ENCODE results near the gene LRP3.

DNA sequence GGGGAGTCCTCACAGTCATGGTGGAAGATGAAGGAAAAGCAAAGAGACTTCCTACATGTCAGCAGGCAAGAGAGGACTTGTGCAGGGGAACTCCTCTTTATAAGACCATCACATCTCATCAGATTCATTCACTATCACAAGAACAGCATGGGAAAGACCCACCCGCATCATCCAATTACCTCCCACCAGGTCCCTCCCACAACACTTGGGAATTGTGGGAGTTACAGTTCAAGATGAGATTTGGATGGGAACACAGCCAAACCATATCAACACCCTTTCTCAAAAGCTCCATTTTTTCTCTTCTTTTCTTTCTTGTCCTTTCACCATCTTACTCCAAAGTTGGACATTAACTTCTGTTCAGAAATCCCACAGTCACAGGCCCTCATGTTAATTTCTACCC lies 4.7 kb upstream of the LRP3 start:
- TF ChIP-seq, protein P1, sequence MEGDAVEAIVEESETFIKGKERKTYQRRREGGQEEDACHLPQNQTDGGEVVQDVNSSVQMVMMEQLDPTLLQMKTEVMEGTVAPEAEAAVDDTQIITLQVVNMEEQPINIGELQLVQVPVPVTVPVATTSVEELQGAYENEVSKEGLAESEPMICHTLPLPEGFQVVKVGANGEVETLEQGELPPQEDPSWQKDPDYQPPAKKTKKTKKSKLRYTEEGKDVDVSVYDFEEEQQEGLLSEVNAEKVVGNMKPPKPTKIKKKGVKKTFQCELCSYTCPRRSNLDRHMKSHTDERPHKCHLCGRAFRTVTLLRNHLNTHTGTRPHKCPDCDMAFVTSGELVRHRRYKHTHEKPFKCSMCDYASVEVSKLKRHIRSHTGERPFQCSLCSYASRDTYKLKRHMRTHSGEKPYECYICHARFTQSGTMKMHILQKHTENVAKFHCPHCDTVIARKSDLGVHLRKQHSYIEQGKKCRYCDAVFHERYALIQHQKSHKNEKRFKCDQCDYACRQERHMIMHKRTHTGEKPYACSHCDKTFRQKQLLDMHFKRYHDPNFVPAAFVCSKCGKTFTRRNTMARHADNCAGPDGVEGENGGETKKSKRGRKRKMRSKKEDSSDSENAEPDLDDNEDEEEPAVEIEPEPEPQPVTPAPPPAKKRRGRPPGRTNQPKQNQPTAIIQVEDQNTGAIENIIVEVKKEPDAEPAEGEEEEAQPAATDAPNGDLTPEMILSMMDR (IDR thresholded peaks at IDR 0.05; ENCODE audit: low read depth, low read length) = no peak
- TF ChIP-seq POLR2A (IDR thresholded peaks at IDR 0.05; ENCODE audit: extremely low read depth, insufficient read length) (no peak), MYC (IDR thresholded peaks at IDR 0.05; ENCODE audit: low read depth, low read length) (no peak)
- TF ChIP-seq, protein P2, sequence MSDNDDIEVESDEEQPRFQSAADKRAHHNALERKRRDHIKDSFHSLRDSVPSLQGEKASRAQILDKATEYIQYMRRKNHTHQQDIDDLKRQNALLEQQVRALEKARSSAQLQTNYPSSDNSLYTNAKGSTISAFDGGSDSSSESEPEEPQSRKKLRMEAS (IDR thresholded peaks at IDR 0.05; ENCODE audit: low read depth, low read length) = no peak
